Right lobe of liver (tissue), 6 donors: ENCODE measurements around the gene FDPS. TPM values are rescaled to one million over a fixed set of nuclear protein-coding genes. Genes with fewer than 3 reads are reported as not detected.
A peak's percentile ranks its signal among the peaks of the same experiment; 100 is the strongest.
"Not testable (repeated sequence)": the region's sequence is repeated elsewhere in the genome, so short reads cannot be mapped to it uniquely, and the experiment has no call there.

ENCODE experiments used
- ATAC-seq, 4 donors: fragments of 200-7000 bp; cut with Tn5 transposase; one replicate each; pipeline ENCODE4 v1.9.1; 2020; ENCODE audit warnings: mild to moderate bottlenecking in 4 of 4, moderate library complexity in 4 of 4
- DNase-seq, 3 donors: peaks; one replicate each; pipeline ENCODE4 v3.0.0-alpha.2; 2020
- H3K27ac ChIP-seq, 3 donors: fragments of 200-600 bp; one replicate each; pipeline ENCODE4 v1.8.0; 2022
- H3K27me3 ChIP-seq, 2 donors: fragments of 200-600 bp; one replicate each; pipeline ENCODE4 v1.8.0; 2022
- H3K36me3 ChIP-seq, 4 donors: fragments of 200-600 bp; sonication (generic) in 1 of 4; one replicate each; pipeline versions ENCODE4 v1.5.1 to v1.8.0; 2017 to 2022; ENCODE audit warnings: control low read depth in 1 of 4
- H3K4me1 ChIP-seq, 4 donors: fragments of 200-600 bp; sonication (generic) in 1 of 4; one replicate each; pipeline versions ENCODE4 v1.5.1 to v1.8.0; 2017 to 2022; ENCODE audit warnings: control low read depth in 1 of 4
- H3K4me3 ChIP-seq, 3 donors: fragments of 200-600 bp; one replicate each; pipeline ENCODE4 v1.8.0; 2022
- H3K9me3 ChIP-seq, 4 donors: fragments of 200-600 bp; sonication (generic) in 1 of 4; one replicate each; pipeline versions ENCODE4 v1.5.1 to v1.8.0; 2017 to 2022; ENCODE audit warnings: control low read depth in 1 of 4
- POLR2A ChIP-seq: fragments of 450-650 bp; IDR thresholded peaks from one replicate; pipeline ENCODE4 v1.6.1; 2017; ENCODE audit warnings: antibody characterized with exemption, mild to moderate bottlenecking
- WGBS: methylation state at CpG from one replicate; pipeline ENCODE4 v1.1.6; 2018; ENCODE audit warnings: low coverage, low lambda C conversion rate; ENCODE audit not compliant: insufficient coverage; ENCODE audit errors: missing lambda C conversion rate; 5-methylcytosine and 5-hydroxymethylcytosine counted together
- intact Hi-C, 2 donors: fragments of 100-400 bp; cut with DNase I; formaldehyde crosslinking; loops; one replicate each; pipeline versions ENCODE4 v1.11.2 to v1.14.1; 2022
- total RNA-seq, 6 experiments: library from RNA; depleted of rRNA in 2 of 6; stranded (reverse); fragments of >200 nt in 2 of 6; fragmentation: NEBNext Ultra II Directional in 3 of 6; extraction: Animal tissue kit (Norgen Biotek cat#: 25700) in 3 of 6; gene quantifications; one replicate each; pipeline versions ENCODE4 v1.1.0 to v1.2.4, GENCODE V29; 2016 to 2023
- TF ChIP-seq, protein P1 (sequence below), 4 donors: fragments of 200-600 bp in 3 of 4; fragments of 450-650 bp in 1 of 4; IDR thresholded peaks; one replicate each; pipeline versions ENCODE4 v1.5.1 to v1.8.0; 2016 to 2022; ENCODE audit warnings: antibody characterized with exemption in 4 of 4, mild to moderate bottlenecking in 2 of 4
- donor health status: DM: no; HTN: yes; CAD: no.
- donor health status: DM: no; HTN: no; CAD: no.
- donor health status: DM: no; HTN: no; CAD: no.
- donor health status: DM: no; HTN: yes; CAD: no.
- donor health status: DM: no; HTN: yes; CAD: no.

The FDPS gene
- total RNA-seq, 6 experiments from 2014 or later, result 51.1 to 236 (median 171) TPM

DNA sequence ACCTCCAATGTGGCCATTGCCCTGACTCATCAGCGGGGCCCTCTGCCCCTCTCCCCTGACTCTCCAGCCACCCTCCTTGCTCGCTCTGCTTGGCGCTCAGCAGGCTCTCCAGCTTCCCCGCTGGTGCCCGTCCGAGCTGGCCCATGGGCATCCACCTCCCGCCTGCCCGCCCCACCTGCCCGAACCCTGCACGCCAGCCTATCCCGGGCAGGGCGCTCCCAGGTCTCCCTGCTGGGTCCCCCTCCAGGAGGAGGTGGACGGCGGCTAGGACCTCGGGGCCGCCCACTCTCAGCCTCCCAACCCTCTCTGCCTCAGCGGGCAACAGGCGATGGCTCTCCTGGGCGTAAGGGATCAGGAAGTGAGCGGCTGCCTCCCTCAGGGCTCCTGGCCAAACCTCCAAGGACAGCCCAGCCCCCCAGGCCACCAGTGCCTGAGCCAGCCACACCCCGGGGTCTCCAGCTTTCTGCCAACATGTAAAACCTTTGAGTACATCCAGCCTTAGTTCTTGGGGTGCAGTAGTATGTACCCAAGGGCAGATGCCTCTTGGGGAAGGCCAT is 20.6 kb upstream of the FDPS start:
- DNase-seq (no peak), ATAC-seq (peak in 2 of 4 donors; percentile 9)
- no peak overlapping the region for H3K27ac ChIP-seq
- H3K4me1 ChIP-seq, result peaks cover 0 to 5% (median 0%) of the 10 kb centered on the region in 4 donors
- H3K4me3 ChIP-seq, result no peak overlapping the region
- 73% methylated on average over 3 of the region's 21 CpGs for WGBS
- no peaks in the 10 kb centered on the region for H3K27me3 ChIP-seq
- intact Hi-C loops, result no loop called here
- H3K36me3 ChIP-seq, result no peaks in the 10 kb centered on the region
- TF ChIP-seq POLR2A, result no peak
- TF ChIP-seq, protein P1, sequence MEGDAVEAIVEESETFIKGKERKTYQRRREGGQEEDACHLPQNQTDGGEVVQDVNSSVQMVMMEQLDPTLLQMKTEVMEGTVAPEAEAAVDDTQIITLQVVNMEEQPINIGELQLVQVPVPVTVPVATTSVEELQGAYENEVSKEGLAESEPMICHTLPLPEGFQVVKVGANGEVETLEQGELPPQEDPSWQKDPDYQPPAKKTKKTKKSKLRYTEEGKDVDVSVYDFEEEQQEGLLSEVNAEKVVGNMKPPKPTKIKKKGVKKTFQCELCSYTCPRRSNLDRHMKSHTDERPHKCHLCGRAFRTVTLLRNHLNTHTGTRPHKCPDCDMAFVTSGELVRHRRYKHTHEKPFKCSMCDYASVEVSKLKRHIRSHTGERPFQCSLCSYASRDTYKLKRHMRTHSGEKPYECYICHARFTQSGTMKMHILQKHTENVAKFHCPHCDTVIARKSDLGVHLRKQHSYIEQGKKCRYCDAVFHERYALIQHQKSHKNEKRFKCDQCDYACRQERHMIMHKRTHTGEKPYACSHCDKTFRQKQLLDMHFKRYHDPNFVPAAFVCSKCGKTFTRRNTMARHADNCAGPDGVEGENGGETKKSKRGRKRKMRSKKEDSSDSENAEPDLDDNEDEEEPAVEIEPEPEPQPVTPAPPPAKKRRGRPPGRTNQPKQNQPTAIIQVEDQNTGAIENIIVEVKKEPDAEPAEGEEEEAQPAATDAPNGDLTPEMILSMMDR (IDR thresholded peaks at IDR 0.05), result no peak
- no peaks in the 10 kb centered on the region for H3K9me3 ChIP-seq

DNA sequence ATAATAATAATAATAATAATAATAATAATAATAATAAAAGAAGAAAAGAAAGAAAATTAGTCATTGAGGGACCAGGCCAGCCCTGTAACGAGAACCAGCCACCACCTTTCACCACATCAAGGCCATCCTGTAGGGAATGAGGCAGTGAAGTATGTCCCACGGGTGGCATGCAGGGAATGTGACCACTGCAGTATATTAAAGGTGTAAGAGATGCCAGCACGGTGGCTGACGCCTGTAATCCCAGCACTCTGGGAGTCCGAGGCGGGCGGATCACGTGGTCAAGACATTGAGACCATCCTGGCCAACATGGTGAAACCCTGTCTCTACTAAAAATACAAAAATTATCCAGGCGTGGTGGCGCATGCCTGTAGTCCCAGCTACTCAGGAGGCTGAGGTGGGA is 17.7 kb upstream of the FDPS start:
- intact Hi-C loops, H3K4me1 ChIP-seq, H3K27ac ChIP-seq, H3K4me3 ChIP-seq, H3K9me3 ChIP-seq, H3K36me3 ChIP-seq, H3K27me3 ChIP-seq, ATAC-seq, DNase-seq: not testable (repeated sequence)
- WGBS, result 88% methylated on average over 1 of the region's 10 CpGs

DNA sequence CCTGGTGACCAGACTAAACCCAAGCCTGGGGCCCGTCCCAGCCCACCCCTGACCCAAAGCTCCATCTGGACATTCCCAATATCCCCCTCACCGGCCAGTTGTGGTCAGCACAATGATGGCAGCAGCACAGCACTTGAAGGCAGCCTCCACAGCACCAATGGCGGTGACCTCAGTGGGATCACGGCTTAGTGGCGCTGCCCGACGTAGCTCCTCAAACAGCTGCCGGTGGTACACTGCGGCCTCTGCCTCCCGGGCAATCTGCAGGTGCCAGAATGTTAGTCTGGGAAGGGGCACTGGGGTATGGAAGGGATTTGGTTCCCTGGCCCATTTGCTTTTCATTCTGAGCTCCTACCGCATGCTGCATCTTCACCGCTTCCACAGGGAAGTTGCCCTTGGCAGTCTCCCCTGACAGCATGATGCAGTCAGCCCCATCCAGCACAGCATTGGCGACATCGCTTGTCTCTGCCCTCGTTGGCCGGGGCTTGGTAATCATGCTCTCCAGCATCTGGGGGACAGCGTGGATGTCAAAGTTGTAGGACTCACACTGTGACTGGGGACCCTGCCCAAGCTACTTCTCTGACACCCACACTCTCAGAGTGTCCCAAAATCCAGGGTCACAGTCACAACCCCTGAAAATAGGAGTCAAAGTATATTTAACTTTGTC is 15.4 kb upstream of the FDPS start:
- Histone ChIP-seq H3K4me1 (no peaks in the 10 kb centered on the region), H3K4me3 (no peak overlapping the region), H3K27me3 (no peaks in the 10 kb centered on the region), H3K9me3 (no peaks in the 10 kb centered on the region), H3K27ac (no peak overlapping the region), H3K36me3 (peaks cover 0 to 2% (median 0%) of the 10 kb centered on the region in 4 donors)
- DNase-seq (no peak), ATAC-seq (no peak)
- intact Hi-C loops, result no loop called here
- WGBS, result 80% methylated on average over 7 of the region's 17 CpGs
- TF ChIP-seq, protein P1 (IDR thresholded peaks at IDR 0.05), result no peak
- no peak for TF ChIP-seq POLR2A

DNA sequence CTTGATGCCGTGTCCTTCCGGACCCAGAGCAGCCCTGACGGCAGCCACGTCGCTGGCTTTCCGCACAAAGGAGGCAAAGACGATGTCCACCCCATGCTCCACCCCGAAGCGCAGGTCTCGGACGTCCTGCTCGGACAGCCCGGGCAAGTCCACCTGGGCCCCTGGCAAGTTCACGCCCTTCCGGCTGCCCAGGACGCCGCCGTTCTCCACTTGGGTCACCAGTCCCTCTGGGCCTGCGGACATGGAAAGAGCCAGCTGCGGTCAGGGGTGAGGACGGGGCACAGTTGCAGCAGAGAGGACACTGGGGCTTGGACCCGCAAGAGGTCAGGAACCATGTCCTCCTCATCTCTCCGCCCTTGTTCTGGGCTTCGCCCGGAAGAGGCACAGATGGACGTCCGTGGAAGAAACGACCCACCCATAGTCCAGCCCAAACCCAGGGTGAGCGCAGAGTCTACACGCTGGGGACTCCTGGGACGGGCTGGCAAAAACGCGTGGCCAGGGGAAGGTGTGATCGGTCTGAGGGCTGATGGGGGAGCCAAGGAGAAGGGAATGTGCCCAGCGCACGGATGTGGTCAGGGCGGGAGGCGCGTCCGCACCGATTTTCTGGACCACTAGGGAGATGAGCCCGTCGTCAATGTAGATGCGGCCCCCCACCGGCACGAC is 14.0 kb upstream of the FDPS start:
- Histone ChIP-seq H3K4me3 (no peak overlapping the region), H3K36me3 (peaks cover 0 to 2% (median 0%) of the 10 kb centered on the region in 4 donors), H3K9me3 (no peaks in the 10 kb centered on the region), H3K27me3 (no peaks in the 10 kb centered on the region), H3K27ac (no peak overlapping the region), H3K4me1 (peaks cover 0 to 2% (median 0%) of the 10 kb centered on the region in 4 donors)
- DNase-seq, result no peak
- intact Hi-C loops, result no loop called here
- 82% methylated on average over 16 of the region's 46 CpGs for WGBS
- peak in 1 of 4 donors; percentile 13 for ATAC-seq
- no peak for TF ChIP-seq POLR2A
- TF ChIP-seq, protein P1 (IDR thresholded peaks at IDR 0.05), result no peak
